GM21423 (cell line): Measurements from ENCODE around the gene UBE3C.
A peak's percentile ranks its signal among the peaks of the same experiment; 100 is the strongest.
"Not testable (repeated sequence)": the region's sequence is repeated elsewhere in the genome, so short reads cannot be mapped to it uniquely, and the experiment has no call there.

Experiments used
- ATAC-seq: cut with Tn5 transposase; IDR thresholded peaks from one replicate; pipeline ENCODE4 v1.9.1; 2021; ENCODE audit warnings: mild to moderate bottlenecking, moderate library complexity; ENCODE audit not compliant: unreplicated experiment

The UBE3C gene

GRCh38 chr7:157235357-157236333 lies 96.9 kb downstream of the UBE3C start:
- ATAC-seq, result no peak

GRCh38 chr7:157238087-157238486 lies 99.4 kb downstream of the UBE3C start:
- ATAC-seq, result no peak

GRCh38 chr7:157239571-157240270 lies 101.0 kb downstream of the UBE3C start:
- no peak for ATAC-seq

- ATAC-seq, result no peak
Measured at GRCh38 chr7:157241631-157242030, 102.9 kb downstream of the UBE3C start.

GRCh38 chr7:157244516-157245294 lies 106.0 kb downstream of the UBE3C start:
- ATAC-seq, result no peak

GRCh38 chr7:157246052-157246451 lies 107.3 kb downstream of the UBE3C start:
- no peak for ATAC-seq

GRCh38 chr7:157248659-157249058 lies 109.9 kb downstream of the UBE3C start:
- no peak for ATAC-seq

GRCh38 chr7:157250605-157251228 lies 112.0 kb downstream of the UBE3C start:
- ATAC-seq, result peak; percentile 71

- not testable (repeated sequence) for ATAC-seq
Measured at GRCh38 chr7:157251817-157252216, 113.1 kb downstream of the UBE3C start.

GRCh38 chr7:157253850-157254249 lies 115.1 kb downstream of the UBE3C start:
- ATAC-seq, result no peak

- not testable (repeated sequence) for ATAC-seq
Measured at GRCh38 chr7:157254781-157255180, 116.1 kb downstream of the UBE3C start.

GRCh38 chr7:157255201-157255606 lies 116.5 kb downstream of the UBE3C start:
- ATAC-seq, result no peak

GRCh38 chr7:157263156-157263555 lies 124.4 kb downstream of the UBE3C start:
- no peak for ATAC-seq

GRCh38 chr7:157265051-157265450 lies 126.3 kb downstream of the UBE3C start:
- no peak for ATAC-seq

- ATAC-seq, result no peak
Measured at GRCh38 chr7:157266272-157266671, 127.5 kb downstream of the UBE3C start.

- no peak for ATAC-seq
Measured at GRCh38 chr7:157267516-157267915, 128.8 kb downstream of the UBE3C start.

- no peak for ATAC-seq
Measured at GRCh38 chr7:157267956-157268355, 129.2 kb downstream of the UBE3C start.

GRCh38 chr7:157268540-157268939 lies 129.8 kb downstream of the UBE3C start:
- no peak for ATAC-seq

- ATAC-seq, result no peak
Measured at GRCh38 chr7:157269341-157270059, 130.8 kb downstream of the UBE3C start.

GRCh38 chr7:157270060-157270444 lies 131.3 kb downstream of the UBE3C start:
- ATAC-seq, result no peak
